NCI-H2107 treated with DMSO at 0.1 percent for 48 hours (cell line): Measurements from ENCODE around the gene CHRDL2.
"Not testable (repeated sequence)": the region's sequence is repeated elsewhere in the genome, so short reads cannot be mapped to it uniquely, and the experiment has no call there.

Source experiments
- DNase-seq: peaks from one replicate; lab custom pipeline; 2025; ENCODE audit not compliant: unreplicated experiment; lab: John Stamatoyannopoulos, UW

Gene CHRDL2

GRCh38 chr11:74671520-74672196 lies 59.6 kb downstream of the CHRDL2 start:
- no peak for DNase-seq

- DNase-seq, result no peak
Observed at GRCh38 chr11:74670171-74670570, 61.1 kb downstream of the CHRDL2 start.

GRCh38 chr11:74669211-74670160 lies 61.7 kb downstream of the CHRDL2 start:
- no peak for DNase-seq

GRCh38 chr11:74663315-74663714 lies 67.9 kb downstream of the CHRDL2 start:
- no peak for DNase-seq

GRCh38 chr11:74662487-74663103 lies 68.6 kb downstream of the CHRDL2 start:
- DNase-seq, result no peak

- DNase-seq, result not testable (repeated sequence)
Observed at GRCh38 chr11:74659124-74659523, 72.1 kb downstream of the CHRDL2 start.

- DNase-seq, result no peak
Observed at GRCh38 chr11:74654976-74655375, 76.2 kb downstream of the CHRDL2 start.

- no peak for DNase-seq
Observed at GRCh38 chr11:74650498-74650897, 80.7 kb downstream of the CHRDL2 start.

- DNase-seq, result no peak
Observed at GRCh38 chr11:74648894-74649293, 82.3 kb downstream of the CHRDL2 start.

- DNase-seq, result no peak
Observed at GRCh38 chr11:74647831-74648230, 83.4 kb downstream of the CHRDL2 start.

GRCh38 chr11:74647404-74647803 lies 83.8 kb downstream of the CHRDL2 start:
- DNase-seq, result no peak

- DNase-seq, result no peak
Observed at GRCh38 chr11:74646954-74647353, 84.3 kb downstream of the CHRDL2 start.
